K562 (cell line): ENCODE results near the gene SH2D3A. TPM values are rescaled to one million over a fixed set of nuclear protein-coding genes. Genes with fewer than 3 reads are reported as not detected.

Experiments used
- ATAC-seq: fragments of 200-7000 bp; cut with Tn5 transposase; 3 replicates; pipeline ENCODE4 v1.9.1; 2020; ENCODE audit warnings: moderate library complexity
- BruUV-seq: library from RNA; stranded (reverse); fragments of 400-500 nt; replicated peaks from 2 replicates; lab custom pipeline; 2021; lab: Mats Ljungman, UMichigan
- CTCF ChIA-PET: fragments of 300-600 bp; formaldehyde crosslinking; extraction: SDS; loops from one replicate; lab custom pipeline; 2021; ENCODE audit warnings: low intra/inter-chr PET ratio; lab: Yijun Ruan, JAX
- POLR2A ChIA-PET: fragments of 300-600, 350-650 bp; sonication (Branson Sonifier 250); formaldehyde crosslinking; extraction: SDS; loops from one replicate; lab custom pipeline; 2021; ENCODE audit warnings: antibody characterized with exemption, inconsistent platforms; lab: Yijun Ruan, JAX
- DNase-seq, 4 experiments: peaks; one replicate each; pipeline versions ENCODE4 v3.0.0 to v3.0.0-alpha.2; 2011 to 2018; ENCODE audit warnings: low spot score in 3 of 4, mixed read lengths in 3 of 4; ENCODE audit errors: extremely low read depth in 1 of 4
- FAIRE-seq: peaks from 2 replicates; lab custom pipeline; 2011; peaks lifted over from hg19 to GRCh38; lab: Jason Lieb, UNC
- H2AFZ ChIP-seq: 2 replicates; pipeline ENCODE4 v1.6.0; 2011; ENCODE audit warnings: low read depth, low read length, control low read depth, inconsistent platforms
- H3K27ac ChIP-seq: fragments of 200-600 bp; 3 replicates; pipeline ENCODE4 v1.8.0; 2011; ENCODE audit warnings: low read depth, mild to moderate bottlenecking, control low read depth, inconsistent platforms, low read length, moderate library complexity, mixed read lengths; ENCODE audit errors: extremely low read depth
- H3K27me3 ChIP-seq, 2 experiments: fragments of 300-600 bp in 1 of 2; 2 replicates in 1 of 2; 3 replicates in 1 of 2; pipeline versions ENCODE4 v1.6.0 to v1.8.0; 2011; ENCODE audit warnings: inconsistent platforms in 2 of 2, low read length in 2 of 2, mild to moderate bottlenecking in 1 of 2, mixed read lengths in 1 of 2, moderate library complexity in 1 of 2; ENCODE audit not compliant: control insufficient read depth in 2 of 2, insufficient read depth in 2 of 2
- H3K36me3 ChIP-seq: fragments of 300-600 bp; 3 replicates; pipeline ENCODE4 v1.8.0; 2011; ENCODE audit warnings: mild to moderate bottlenecking, low read length, inconsistent platforms; ENCODE audit not compliant: control insufficient read depth, insufficient read depth
- H3K4me1 ChIP-seq, 2 experiments: fragments of 200-600 bp in 1 of 2; replicated peaks in 1 of 2; 2 replicates in 1 of 2; 3 replicates in 1 of 2; pipeline versions ENCODE4 v1.5.1 to v1.8.0; 2011; ENCODE audit warnings: inconsistent platforms in 2 of 2, low read length in 2 of 2, mild to moderate bottlenecking in 1 of 2, mixed read lengths in 1 of 2, moderate library complexity in 1 of 2; ENCODE audit not compliant: control insufficient read depth in 2 of 2, insufficient read depth in 2 of 2
- H3K4me2 ChIP-seq: 2 replicates; pipeline ENCODE4 v1.6.1; 2011; ENCODE audit warnings: low read length, control low read depth, inconsistent platforms, mixed read lengths; ENCODE audit not compliant: insufficient read depth
- H3K4me3 ChIP-seq: fragments of 200-600 bp; sonication (generic), shearing (Covaris generic); 2 replicates; pipeline ENCODE4 v1.5.1; 2016; ENCODE audit warnings: control low read depth, inconsistent platforms
- H3K79me2 ChIP-seq: fragments of 200-600 bp; 3 replicates; pipeline ENCODE4 v1.8.0; 2011; ENCODE audit warnings: low read length, inconsistent platforms; ENCODE audit not compliant: control insufficient read depth, insufficient read depth
- H3K9ac ChIP-seq, 2 experiments: 2 replicates each; pipeline versions ENCODE4 v1.6.0 to v1.6.1; 2011; ENCODE audit warnings: low read depth in 2 of 2, low read length in 2 of 2, control low read depth in 1 of 2, inconsistent platforms in 1 of 2, mild to moderate bottlenecking in 1 of 2, mixed read lengths in 1 of 2; ENCODE audit not compliant: insufficient read depth in 1 of 2
- H3K9me1 ChIP-seq: one replicate; pipeline ENCODE4 v1.6.0; 2011; ENCODE audit warnings: inconsistent platforms, mild to moderate bottlenecking, low read length, moderate library complexity; ENCODE audit not compliant: control insufficient read depth, insufficient read depth
- H3K9me3 ChIP-seq: replicated peaks from 2 replicates; pipeline ENCODE4 v1.5.1; 2011; ENCODE audit warnings: low read depth, low read length, inconsistent platforms; ENCODE audit not compliant: control insufficient read depth, insufficient read depth
- H4K20me1 ChIP-seq: replicated peaks from 2 replicates; pipeline ENCODE4 v1.6.1; 2011; ENCODE audit warnings: low read length, inconsistent platforms, mixed read lengths; ENCODE audit not compliant: control insufficient read depth, insufficient read depth
- ATF6 ChIP-seq: sonication (generic); formaldehyde crosslinking; IDR thresholded peaks from 2 replicates; pipeline ENCODE4 v1.4.0; 2020; ENCODE audit warnings: mild to moderate bottlenecking, missing genetic modification reagents
- BACH1 ChIP-seq: fragments of 200-800 bp; sonication (Bioruptor generic); IDR thresholded peaks from 2 replicates; pipeline ENCODE4 v1.6.1; 2016; ENCODE audit warnings: missing genetic modification characterization, missing compliant biosample characterization
- C11orf30 ChIP-seq: fragments of 450-650 bp; IDR thresholded peaks from 2 replicates; pipeline ENCODE4 v1.6.1; 2016; ENCODE audit warnings: low read depth, mild to moderate bottlenecking
- CBFA2T2 ChIP-seq: fragments of 450-650 bp; conservative IDR thresholded peaks from 2 replicates; pipeline ENCODE4 v1.6.1; 2017; ENCODE audit warnings: mild to moderate bottlenecking
- CTBP1 ChIP-seq: fragments of 450-650 bp; IDR thresholded peaks from 2 replicates; pipeline ENCODE4 v1.6.1; 2016; ENCODE audit warnings: borderline replicate concordance
- FOS ChIP-seq: IDR thresholded peaks from 3 replicates; pipeline ENCODE4 v1.6.1; 2011; ENCODE audit not compliant: insufficient read length; ENCODE audit errors: extremely low read depth
- NR2C2 ChIP-seq, 2 experiments: fragments of 200-800 bp in 1 of 2; sonication (Bioruptor generic) in 1 of 2; sonication (generic) in 1 of 2; formaldehyde crosslinking in 1 of 2; IDR thresholded peaks; 2 replicates each; pipeline versions ENCODE4 v1.6.1 to v1.8.0; 2016 to 2022; ENCODE audit warnings: mild to moderate bottlenecking in 1 of 2, missing compliant biosample characterization in 1 of 2, missing genetic modification characterization in 1 of 2, missing genetic modification reagents in 1 of 2
- POLR2G ChIP-seq: fragments of 200-400 bp; formaldehyde crosslinking; IDR thresholded peaks from 2 replicates; pipeline ENCODE4 v1.6.1; 2017; ENCODE audit warnings: low read depth, mild to moderate bottlenecking, antibody characterized with exemption, low read length, moderate library complexity
- ZBED1 ChIP-seq: IDR thresholded peaks from 2 replicates; pipeline ENCODE4 v1.6.1; 2014
- ZC3H11A ChIP-seq: IDR thresholded peaks from 2 replicates; pipeline ENCODE4 v1.6.1; 2012; ENCODE audit warnings: low read depth, low read length, improper control_type of control experiment
- ZNF197 ChIP-seq: fragments of 200-800 bp; sonication (Bioruptor generic); IDR thresholded peaks from 2 replicates; pipeline ENCODE4 v1.6.1; 2016; ENCODE audit warnings: low read depth, missing genetic modification characterization, missing compliant biosample characterization
- ZNF431 ChIP-seq: sonication (generic); formaldehyde crosslinking; IDR thresholded peaks from 2 replicates; pipeline ENCODE4 v1.8.0; 2022; ENCODE audit warnings: mild to moderate bottlenecking, missing genetic modification reagents
- WGBS: fragments of 100-300 bp; shearing (Covaris generic); methylation state at CpG from one replicate; pipeline ENCODE4 v1.1.6; 2016; ENCODE audit warnings: low coverage, mixed read lengths; ENCODE audit not compliant: insufficient coverage; ENCODE audit errors: missing lambda C conversion rate; 5-methylcytosine and 5-hydroxymethylcytosine counted together
- in situ Hi-C: fragments of 300-500 bp; cut with MboI; formaldehyde crosslinking; loops from 4 replicates; pipeline ENCODE4 v1.15.0; 2018; ENCODE audit warnings: inconsistent platforms, mixed read lengths
- intact Hi-C: fragments of 100-400 bp; cut with micrococcal nuclease; formaldehyde crosslinking; loops from 2 replicates; pipeline ENCODE4 v1.14.2; 2022
- polyA plus RNA-seq, 8 experiments: library from polyadenylated mRNA; depleted of rRNA in 4 of 8; stranded (reverse) in 5 of 8; unstranded in 3 of 8; fragments of >200 nt; fragmentation: Nextera tagmentation in 2 of 8; fragmentation: Illumina TruSeq in 1 of 8; extraction: Ambion mirVana in 2 of 8; extraction: Trizol in 1 of 8; gene quantifications; 2 replicates each; pipeline versions ENCODE4 v1.2.1 to v1.2.3, GENCODE V29; 2011 to 2014; ENCODE audit warnings: inconsistent platforms in 1 of 8, missing spikeins in 1 of 8
- total RNA-seq, 7 experiments: library from RNA; depleted of rRNA in 6 of 7; stranded (reverse); fragments of >200 nt in 6 of 7; fragmentation: Illumina TruSeq in 2 of 7; extraction: Trizol in 2 of 7; gene quantifications; 2 replicates each; pipeline versions ENCODE4 v1.2.1 to v1.2.3, GENCODE V29; 2011 to 2021; ENCODE audit warnings: low replicate concordance in 1 of 7
- TF ChIP-seq, protein P1 (sequence below): sonication (generic); formaldehyde crosslinking; IDR thresholded peaks from 2 replicates; pipeline ENCODE4 v1.8.1; 2023; ENCODE audit warnings: mild to moderate bottlenecking, missing genetic modification reagents

SH2D3A gene
- total and polyA plus RNA-seq, 9 of the 15 experiments (the other 6 are each of a cell fraction or from before 2014, with no cell fraction given), result 0.75 to 26.3 (median 8.9) TPM

DNA sequence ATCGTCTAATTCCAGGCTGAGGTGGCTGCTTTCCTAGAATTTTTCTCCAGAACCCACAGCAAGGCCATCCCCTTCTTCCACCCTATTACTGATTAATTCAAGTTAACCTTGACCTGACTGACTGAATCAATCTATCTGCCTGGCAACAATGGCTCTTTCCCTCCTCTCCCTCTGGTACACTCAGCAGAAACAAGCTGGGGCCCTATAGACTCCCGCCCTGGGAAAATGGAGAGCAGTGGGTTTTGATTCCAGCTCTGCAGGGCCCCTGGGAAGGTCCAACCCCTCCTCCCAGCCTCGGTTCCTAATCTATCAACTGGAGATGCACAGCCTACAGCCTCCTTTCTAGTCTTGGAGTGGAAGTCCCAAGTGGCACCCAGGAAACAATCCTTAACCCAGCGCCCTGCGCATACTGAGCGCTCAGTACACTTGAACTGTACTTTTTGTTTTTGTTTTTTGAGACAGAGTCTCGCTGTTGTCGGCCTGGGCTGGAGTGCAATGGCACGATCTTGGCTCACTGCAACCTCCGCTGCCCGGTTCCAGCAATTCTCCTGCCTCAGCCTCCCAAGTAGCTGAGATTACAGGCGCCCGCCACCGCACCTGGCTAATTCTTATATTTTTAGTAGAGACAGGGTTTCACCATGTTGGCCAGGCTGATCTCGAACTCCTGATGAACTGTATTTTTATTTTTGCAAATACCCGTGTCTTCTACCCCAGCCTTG lies 41.6 kb downstream of the SH2D3A start:
- 71% methylated on average over 15 of the region's 16 CpGs for WGBS
- Histone ChIP-seq H3K9me3 (no peaks in the 10 kb centered on the region), H3K27me3 (no peaks in the 10 kb centered on the region), H3K9me1 (no peaks in the 10 kb centered on the region), H3K79me2 (no peaks in the 10 kb centered on the region), H2AFZ (no peak overlapping the region), H3K9ac (no peak overlapping the region), H4K20me1 (no peaks in the 10 kb centered on the region), H3K36me3 (no peaks in the 10 kb centered on the region), H3K4me3 (no peak overlapping the region), H3K27ac (no peak overlapping the region), H3K4me2 (no peak overlapping the region), H3K4me1 (peaks cover 18 to 27% of the 10 kb centered on the region in 2 experiments)
- in situ Hi-C loops, result no loop called here
- intact Hi-C loops, result no loop called here
- POLR2A ChIA-PET, result interaction anchor here (0.6 kb wide), 1 partner anchor 484 kb away, joined by 4 read pairs; no protein-coding TSS in a partner anchor
- no peak for FAIRE-seq
- no peak for DNase-seq
- no peak for ATAC-seq
- TF ChIP-seq FOS, result no peak
- TF ChIP-seq ATF6 (CRISPR knock-in tag), result no peak
- no peak for TF ChIP-seq ZNF197
- no peak for TF ChIP-seq CBFA2T2
- no peak for TF ChIP-seq ZBED1
- no peak for TF ChIP-seq CTBP1
- TF ChIP-seq POLR2G, result no peak
- TF ChIP-seq ZNF431, result no peak
- TF ChIP-seq NR2C2 (CRISPR knock-in tag; IDR thresholded peaks at IDR 0.05), result no peak
- TF ChIP-seq NR2C2 (tag; IDR thresholded peaks at IDR 0.05), result no peak
- TF ChIP-seq, protein P1, sequence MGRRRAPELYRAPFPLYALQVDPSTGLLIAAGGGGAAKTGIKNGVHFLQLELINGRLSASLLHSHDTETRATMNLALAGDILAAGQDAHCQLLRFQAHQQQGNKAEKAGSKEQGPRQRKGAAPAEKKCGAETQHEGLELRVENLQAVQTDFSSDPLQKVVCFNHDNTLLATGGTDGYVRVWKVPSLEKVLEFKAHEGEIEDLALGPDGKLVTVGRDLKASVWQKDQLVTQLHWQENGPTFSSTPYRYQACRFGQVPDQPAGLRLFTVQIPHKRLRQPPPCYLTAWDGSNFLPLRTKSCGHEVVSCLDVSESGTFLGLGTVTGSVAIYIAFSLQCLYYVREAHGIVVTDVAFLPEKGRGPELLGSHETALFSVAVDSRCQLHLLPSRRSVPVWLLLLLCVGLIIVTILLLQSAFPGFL, result no peak
- no peak for TF ChIP-seq C11orf30
- TF ChIP-seq BACH1 (tag), result no peak
- no peak for TF ChIP-seq ZC3H11A
- CTCF ChIA-PET, result no interaction called here
- no TSS peak for BruUV-seq
